PC-3 (cell line): ENCODE measurements around the gene KIAA0930. TPM values are rescaled to one million over a fixed set of nuclear protein-coding genes. Genes with fewer than 3 reads are reported as not detected.
"Not testable (repeated sequence)": the region's sequence is repeated elsewhere in the genome, so short reads cannot be mapped to it uniquely, and the experiment has no call there.

Source experiments
- ATAC-seq: fragments of 200-7000 bp; cut with Tn5 transposase; 2 replicates; pipeline ENCODE4 v1.9.1; 2020; ENCODE audit warnings: mild to moderate bottlenecking, moderate library complexity
- BruUV-seq: library from RNA; stranded (reverse); fragments of 400-500 nt; replicated peaks from 2 replicates; lab custom pipeline; 2021; lab: Mats Ljungman, UMichigan
- CTCF ChIA-PET: fragments of 300-600 bp; sonication (Branson Sonifier 250); formaldehyde crosslinking; loops from one replicate; lab custom pipeline; 2022; ENCODE audit warnings: antibody characterized with exemption; lab: Charles Lee
- POLR2A ChIA-PET: fragments of 300-600 bp; sonication (Branson Sonifier 250); formaldehyde crosslinking; loops from one replicate; lab custom pipeline; 2022; ENCODE audit warnings: antibody characterized with exemption; ENCODE audit not compliant: unreplicated experiment; lab: Charles Lee
- DNase-seq: peaks from one replicate; pipeline ENCODE4 v3.0.0-alpha.2; 2015
- H2AFZ ChIP-seq: fragments of 300-600 bp; sonication (generic); 2 replicates; pipeline ENCODE4 v1.6.0; 2016; ENCODE audit warnings: antibody characterized with exemption, low read length
- H3F3A ChIP-seq: fragments of 300-600 bp; sonication (generic); one replicate; pipeline ENCODE4 v1.6.0; 2017; ENCODE audit warnings: antibody characterized with exemption, low read length, control low read depth, mild to moderate bottlenecking; ENCODE audit not compliant: unreplicated experiment
- H3K27ac ChIP-seq: fragments of 300-600 bp; sonication (generic); 2 replicates; pipeline ENCODE4 v1.5.1; 2016; ENCODE audit warnings: mild to moderate bottlenecking, low read length
- H3K27me3 ChIP-seq: fragments of 300-600 bp; sonication (generic); 2 replicates; pipeline ENCODE4 v1.6.1; 2016; ENCODE audit warnings: low read length, mixed read lengths
- H3K36me3 ChIP-seq: fragments of 300-600 bp; sonication (generic); 2 replicates; pipeline ENCODE4 v1.6.1; 2016; ENCODE audit warnings: low read depth, mixed run types, low read length, mixed read lengths
- H3K4me1 ChIP-seq: fragments of 300-600 bp; sonication (generic); 2 replicates; pipeline ENCODE4 v1.5.1; 2016; ENCODE audit warnings: low read length; ENCODE audit not compliant: insufficient read depth
- H3K4me2 ChIP-seq: fragments of 300-600 bp; sonication (generic); 2 replicates; pipeline ENCODE4 v1.6.0; 2016; ENCODE audit warnings: low read length
- H3K4me3 ChIP-seq: fragments of 300-600 bp; sonication (generic); 2 replicates; pipeline ENCODE4 v1.5.1; 2016; ENCODE audit warnings: mild to moderate bottlenecking, low read length, mixed read lengths
- H3K79me2 ChIP-seq: fragments of 300-600 bp; sonication (generic); 2 replicates; pipeline ENCODE4 v1.6.1; 2017; ENCODE audit warnings: low read length, mixed read lengths
- H3K9ac ChIP-seq: fragments of 300-600 bp; sonication (generic); 2 replicates; pipeline ENCODE4 v1.6.0; 2016; ENCODE audit warnings: mild to moderate bottlenecking, low read length
- H3K9me2 ChIP-seq: fragments of 300-600 bp; sonication (generic); replicated peaks from 2 replicates; pipeline ENCODE4 v1.6.1; 2016; ENCODE audit warnings: mixed run types, low read length, mixed read lengths
- H3K9me3 ChIP-seq: fragments of 300-600 bp; sonication (generic); 2 replicates; pipeline ENCODE4 v1.6.1; 2016; ENCODE audit warnings: low read length, mixed read lengths
- H4K20me1 ChIP-seq: fragments of 300-600 bp; sonication (generic); 2 replicates; pipeline ENCODE4 v1.6.1; 2016; ENCODE audit warnings: low read length, mixed read lengths
- CTCF ChIP-seq: fragments of 300-600 bp; sonication (generic); conservative IDR thresholded peaks from 2 replicates; pipeline ENCODE4 v1.5.1; 2017; ENCODE audit warnings: antibody characterized with exemption, low read depth, mild to moderate bottlenecking, low read length
- EZH2 ChIP-seq: fragments of 300-600 bp; sonication (generic); IDR thresholded peaks from one replicate; pipeline ENCODE4 v1.6.1; 2017; ENCODE audit warnings: antibody characterized with exemption, mild to moderate bottlenecking, low read length; ENCODE audit not compliant: unreplicated experiment
- EZH2phosphoT487 ChIP-seq: fragments of 300-600 bp; sonication (generic); IDR thresholded peaks from 2 replicates; pipeline ENCODE4 v1.6.1; 2018; ENCODE audit warnings: mild to moderate bottlenecking, antibody characterized with exemption, low read length, borderline replicate concordance
- intact Hi-C: fragments of 100-400 bp; cut with micrococcal nuclease; formaldehyde crosslinking; loops from 2 replicates; pipeline ENCODE4 v1.9.0; 2023
- total RNA-seq: library from RNA; depleted of rRNA; stranded (reverse); fragments of >200 nt; gene quantifications from 2 replicates; pipeline ENCODE4 v1.2.3, GENCODE V29; 2014

The KIAA0930 gene
- total RNA-seq, 1 experiment from 2014 or later: 29.8 TPM

GRCh38 chr22:45195616-45196015, 45.1 kb downstream of the KIAA0930 start:
- CTCF ChIA-PET: no interaction called here
- no peak overlapping the region for H3K4me3 ChIP-seq
- H3K27me3 ChIP-seq: no peaks in the 10 kb centered on the region
- no TSS peak for BruUV-seq
- no peak for ATAC-seq
- peaks cover 5% of the 10 kb centered on the region for H3K4me1 ChIP-seq
- H2AFZ ChIP-seq: no peak overlapping the region
- POLR2A ChIA-PET: no interaction called here
- no peak overlapping the region for H3K4me2 ChIP-seq
- H3K27ac ChIP-seq: no peak overlapping the region
- H3K79me2 ChIP-seq: no peaks in the 10 kb centered on the region
- TF ChIP-seq EZH2 (no peak), CTCF (no peak), EZH2phosphoT487 (no peak)
- intact Hi-C loops: no loop called here
- no peaks in the 10 kb centered on the region for H4K20me1 ChIP-seq
- H3K9ac ChIP-seq: no peak overlapping the region
- DNase-seq: no peak
- no peaks in the 10 kb centered on the region for H3K9me3 ChIP-seq
- H3F3A ChIP-seq: no peaks in the 10 kb centered on the region
- no peaks in the 10 kb centered on the region for H3K9me2 ChIP-seq
- no peaks in the 10 kb centered on the region for H3K36me3 ChIP-seq

- POLR2A ChIA-PET: no interaction called here
- no TSS peak for BruUV-seq
- no peaks in the 10 kb centered on the region for H3K36me3 ChIP-seq
- intact Hi-C loops: no loop called here
- ATAC-seq: no peak
- H3K4me2 ChIP-seq: no peak overlapping the region
- no peak overlapping the region for H3K4me3 ChIP-seq
- no peak overlapping the region for H3K9ac ChIP-seq
- H3K79me2 ChIP-seq: no peaks in the 10 kb centered on the region
- no peaks in the 10 kb centered on the region for H3K4me1 ChIP-seq
- no peak for TF ChIP-seq CTCF
- no peak for TF ChIP-seq EZH2
- no peak for TF ChIP-seq EZH2phosphoT487
- H4K20me1 ChIP-seq: no peaks in the 10 kb centered on the region
- H3F3A ChIP-seq: no peaks in the 10 kb centered on the region
- H3K9me3 ChIP-seq: no peaks in the 10 kb centered on the region
- CTCF ChIA-PET: no interaction called here
- H3K9me2 ChIP-seq: no peaks in the 10 kb centered on the region
- DNase-seq: no peak
- H3K27me3 ChIP-seq: no peaks in the 10 kb centered on the region
- no peak overlapping the region for H2AFZ ChIP-seq
- H3K27ac ChIP-seq: no peak overlapping the region
Measured at GRCh38 chr22:45194686-45195085, 46.0 kb downstream of the KIAA0930 start.

GRCh38 chr22:45192701-45193187, 48.0 kb downstream of the KIAA0930 start:
- Histone ChIP-seq H3F3A (no peaks in the 10 kb centered on the region), H3K36me3 (peaks cover 6% of the 10 kb centered on the region; the same call in 1 of the 2 replicates), H3K4me3 (no peak overlapping the region), H3K79me2 (no peaks in the 10 kb centered on the region), H3K27me3 (no peaks in the 10 kb centered on the region), H3K4me2 (no peak overlapping the region), H3K4me1 (no peaks in the 10 kb centered on the region), H3K27ac (no peak overlapping the region), H2AFZ (no peak overlapping the region), H3K9ac (no peak overlapping the region), H4K20me1 (no peaks in the 10 kb centered on the region), H3K9me2 (no peaks in the 10 kb centered on the region), H3K9me3 (no peaks in the 10 kb centered on the region)
- CTCF ChIA-PET: no interaction called here
- DNase-seq: no peak
- intact Hi-C loops: no loop called here
- TF ChIP-seq EZH2: no peak
- TF ChIP-seq CTCF: no peak
- no peak for TF ChIP-seq EZH2phosphoT487
- BruUV-seq: no TSS peak
- ATAC-seq: no peak
- POLR2A ChIA-PET: no interaction called here

- intact Hi-C loops, H4K20me1 ChIP-seq, H3K27ac ChIP-seq, H3K4me3 ChIP-seq, H3K9ac ChIP-seq, CTCF ChIA-PET, H3K4me1 ChIP-seq, H3K4me2 ChIP-seq, H3K79me2 ChIP-seq, H2AFZ ChIP-seq, ATAC-seq, H3K9me3 ChIP-seq, DNase-seq, H3K9me2 ChIP-seq, BruUV-seq, H3K36me3 ChIP-seq, H3F3A ChIP-seq, H3K27me3 ChIP-seq: not testable (repeated sequence)
- POLR2A ChIA-PET: interaction anchor here (0.6 kb wide), 1 partner anchor 34 kb away, joined by 6 read pairs; no protein-coding TSS in a partner anchor
Measured at GRCh38 chr22:45191746-45192145, 48.9 kb downstream of the KIAA0930 start.
